ENCODE measurements around the gene NCAPG.

DNA sequence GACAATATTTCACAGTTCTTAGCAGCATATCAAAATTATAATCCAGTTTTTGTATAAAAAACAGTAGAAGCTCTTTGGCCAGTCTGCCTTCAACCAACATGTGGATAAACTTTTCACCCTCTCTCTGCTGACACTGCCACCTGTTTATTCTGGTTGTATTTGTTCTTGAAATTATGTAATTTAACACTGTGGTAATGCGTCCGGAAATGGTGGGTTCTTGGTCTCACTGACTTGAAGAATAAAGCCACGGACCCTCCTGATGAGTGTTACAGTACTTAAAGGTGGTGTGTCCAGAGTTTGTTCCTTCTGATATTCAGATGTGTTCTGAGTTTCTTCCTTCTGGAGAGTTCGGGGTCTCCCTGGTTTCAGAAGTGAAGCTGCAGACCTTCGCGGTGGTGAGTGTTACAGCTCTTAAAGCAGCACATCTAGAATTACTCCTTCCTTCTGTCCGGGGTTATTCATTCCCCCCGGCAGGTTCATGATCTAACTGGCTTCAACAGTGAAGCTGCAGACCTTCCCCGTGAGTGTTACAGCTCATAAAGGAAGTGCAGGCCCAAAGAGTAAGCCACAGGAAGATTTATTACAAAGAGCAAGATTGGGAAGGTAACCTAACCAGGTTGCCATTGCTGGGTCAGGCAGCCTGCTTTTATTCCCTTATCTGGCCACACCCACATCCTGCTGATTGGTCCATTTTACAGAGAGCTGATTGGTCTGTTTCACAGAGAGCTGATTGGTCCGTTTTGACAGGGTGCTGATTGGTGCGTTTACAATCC is 45.1 kb upstream of the NCAPG start:
- TF ChIP-seq, protein P1, sequence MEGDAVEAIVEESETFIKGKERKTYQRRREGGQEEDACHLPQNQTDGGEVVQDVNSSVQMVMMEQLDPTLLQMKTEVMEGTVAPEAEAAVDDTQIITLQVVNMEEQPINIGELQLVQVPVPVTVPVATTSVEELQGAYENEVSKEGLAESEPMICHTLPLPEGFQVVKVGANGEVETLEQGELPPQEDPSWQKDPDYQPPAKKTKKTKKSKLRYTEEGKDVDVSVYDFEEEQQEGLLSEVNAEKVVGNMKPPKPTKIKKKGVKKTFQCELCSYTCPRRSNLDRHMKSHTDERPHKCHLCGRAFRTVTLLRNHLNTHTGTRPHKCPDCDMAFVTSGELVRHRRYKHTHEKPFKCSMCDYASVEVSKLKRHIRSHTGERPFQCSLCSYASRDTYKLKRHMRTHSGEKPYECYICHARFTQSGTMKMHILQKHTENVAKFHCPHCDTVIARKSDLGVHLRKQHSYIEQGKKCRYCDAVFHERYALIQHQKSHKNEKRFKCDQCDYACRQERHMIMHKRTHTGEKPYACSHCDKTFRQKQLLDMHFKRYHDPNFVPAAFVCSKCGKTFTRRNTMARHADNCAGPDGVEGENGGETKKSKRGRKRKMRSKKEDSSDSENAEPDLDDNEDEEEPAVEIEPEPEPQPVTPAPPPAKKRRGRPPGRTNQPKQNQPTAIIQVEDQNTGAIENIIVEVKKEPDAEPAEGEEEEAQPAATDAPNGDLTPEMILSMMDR (IDR thresholded peaks at IDR 0.05) = no peak
- TF ChIP-seq EZH2 (IDR thresholded peaks at IDR 0.05) = no peak
- TF ChIP-seq EZH2phosphoT487 (IDR thresholded peaks at IDR 0.05) = no peak

Measured in neural progenitor cell (in vitro differentiated cells).